Measurements from ENCODE around the gene HOXB2.

- TF ChIP-seq EZH2 (IDR thresholded peaks at IDR 0.05; ENCODE audit: borderline replicate concordance, low read depth, low read length, severe bottlenecking), result no peak
- TF ChIP-seq CTCF (IDR thresholded peaks at IDR 0.05; ENCODE audit: borderline replicate concordance, extremely low read depth, low read length, poor library complexity, severe bottlenecking), result no peak
Measured at GRCh38 chr17:48570325-48571023, 25.6 kb upstream of the HOXB2 start.

All from DND-41 (cell line).